Stimulated activated CD4-positive, alpha-beta T cell treated with anti-CD3 and anti-CD28 coated beads, Interleukin-1b, Interleukin-23, amount 100 ng/mL, for 1 hour (primary cell): ENCODE measurements around the gene U2AF1L4.

Experiments
- DNase-seq, 2 donors: peaks; one replicate each; pipeline ENCODE4 v3.0.0-alpha.2; 2020; ENCODE audit warnings: low read depth in 2 of 2

U2AF1L4 gene

DNA sequence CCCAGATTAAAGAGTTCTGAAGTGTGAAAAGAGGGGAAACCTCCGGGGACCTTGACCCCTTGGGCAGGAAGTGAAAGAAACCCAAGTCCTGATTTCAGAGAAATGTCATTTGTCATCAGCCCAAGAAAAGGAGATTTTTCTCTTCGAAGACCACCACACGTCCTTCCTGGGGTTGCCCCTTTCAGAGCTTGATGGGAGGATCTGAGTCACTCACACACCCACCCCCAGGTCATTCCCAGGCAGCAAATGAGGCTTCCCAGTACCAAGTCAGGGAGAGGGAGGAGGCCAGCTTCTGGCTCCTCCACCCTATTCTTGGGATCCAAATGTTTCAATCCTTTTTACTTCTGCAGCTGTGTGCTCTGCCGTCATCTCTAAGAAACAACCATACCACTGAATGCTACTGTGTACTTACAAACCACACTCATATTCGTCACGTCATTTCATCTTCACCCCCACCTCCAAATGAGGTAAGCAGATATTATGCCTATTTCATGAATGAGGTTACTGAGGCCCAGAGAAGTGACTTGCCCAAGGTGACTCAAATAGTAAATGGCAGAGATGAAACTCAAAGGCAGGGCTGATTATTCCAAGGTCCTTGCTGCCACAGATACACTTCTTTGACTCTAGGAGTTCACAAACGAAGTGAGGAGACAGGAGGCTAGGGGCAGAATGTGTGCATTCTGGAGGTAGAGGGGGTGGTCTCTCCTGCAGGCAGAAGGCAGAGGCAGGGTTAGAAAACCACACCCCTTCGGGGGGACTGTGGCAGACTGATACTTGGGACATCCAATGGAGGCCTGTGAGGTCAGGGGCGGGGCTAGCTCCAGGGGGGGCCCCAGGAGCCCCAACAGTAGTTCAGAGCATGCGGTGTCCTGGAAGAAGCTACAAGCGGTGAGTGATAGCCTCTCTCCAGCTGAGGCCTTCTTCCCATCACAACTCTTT lies 32.4 kb downstream of the U2AF1L4 start:
- no peak for DNase-seq

DNA sequence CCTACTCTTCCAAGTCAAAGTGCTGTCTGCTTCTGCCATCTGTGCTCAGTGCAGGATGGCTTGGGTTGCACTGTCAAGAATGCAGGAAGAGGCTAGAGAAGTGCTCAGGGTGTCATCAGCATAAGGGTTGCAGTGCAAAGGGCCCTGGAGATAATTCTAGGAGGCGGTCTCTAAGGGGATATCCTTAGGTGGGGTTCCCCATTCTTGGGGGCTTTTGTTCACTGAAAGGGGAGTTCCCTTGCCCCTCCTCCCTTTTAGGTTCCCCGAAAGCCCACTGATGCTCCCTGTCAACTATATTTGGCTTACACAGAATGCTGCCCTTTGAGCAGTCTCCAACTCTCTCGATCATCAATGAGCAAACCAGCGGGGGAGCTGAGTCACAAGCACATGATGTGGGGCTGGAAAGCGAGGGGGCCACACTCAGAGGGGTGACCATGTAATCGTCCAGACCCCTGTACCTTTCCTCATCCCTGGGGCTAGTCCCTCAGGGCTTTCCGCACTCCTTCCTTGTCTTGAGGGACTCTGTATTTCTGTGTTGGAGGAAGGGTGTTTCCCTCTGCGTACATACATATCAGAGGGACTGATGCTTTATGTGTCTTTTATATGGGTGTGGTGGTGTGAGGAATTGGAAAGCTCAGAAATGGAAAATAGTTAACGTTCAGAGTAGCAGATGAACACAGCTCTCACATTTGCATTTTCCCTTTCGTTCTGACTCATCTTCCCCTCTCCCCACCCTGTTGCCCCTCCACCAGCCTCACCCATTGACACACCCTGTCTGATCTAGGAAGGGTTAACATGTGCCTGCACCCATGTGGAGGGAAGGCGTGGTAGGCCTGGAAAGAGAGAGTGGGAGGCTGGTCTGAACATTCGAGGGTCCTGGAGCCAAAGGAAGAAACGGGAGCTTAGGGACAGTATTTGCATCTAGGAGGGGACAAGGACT lies 34.2 kb downstream of the U2AF1L4 start:
- DNase-seq, result no peak

DNA sequence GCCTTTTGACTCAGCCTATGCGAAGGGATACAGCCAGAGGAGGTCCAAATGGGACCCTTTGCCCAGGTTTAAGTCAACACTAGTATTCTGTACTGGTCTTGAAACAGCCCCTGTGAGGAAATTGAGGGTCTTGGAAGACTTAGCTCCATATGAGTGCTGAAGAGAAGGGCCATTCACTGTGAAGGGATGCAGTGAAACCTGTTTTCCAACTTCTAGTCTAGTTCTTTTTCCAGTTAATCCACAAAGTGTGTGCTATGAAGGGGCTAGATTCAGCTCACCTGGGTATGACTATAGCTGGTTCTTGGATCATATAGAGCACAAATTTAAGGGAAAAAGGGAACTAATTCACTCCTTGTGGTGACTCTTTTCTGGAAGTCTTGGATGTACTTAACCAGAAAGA lies 36.8 kb downstream of the U2AF1L4 start:
- no peak for DNase-seq

DNA sequence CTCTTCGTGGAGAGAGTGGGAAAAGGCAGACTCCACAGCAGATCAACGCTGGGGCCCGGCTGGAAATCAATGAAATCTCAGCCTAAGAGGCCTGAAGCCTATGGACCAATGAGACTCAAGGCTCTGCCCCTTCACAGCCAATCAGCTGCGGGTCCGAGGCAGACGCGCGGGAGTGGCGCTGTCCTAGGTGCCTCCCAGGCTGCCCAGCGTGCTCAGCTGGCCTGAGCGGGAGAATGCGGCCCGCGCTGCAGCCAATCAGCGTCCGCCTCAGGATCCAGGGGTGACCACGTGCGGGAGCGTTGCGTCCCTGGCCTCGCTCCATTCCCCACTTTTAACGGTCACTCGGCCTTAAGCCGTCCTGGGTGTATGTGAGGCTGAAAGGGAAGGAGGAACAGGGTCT lies 41.0 kb downstream of the U2AF1L4 start, which contains the start of gene ZBTB32:
Gene ZBTB32, plus strand, starts transcription at position 341 of the 400 bp plus-strand sequence. CDS start 10,069 bp downstream, outside the sequence.
- DNase-seq, result no peak

DNA sequence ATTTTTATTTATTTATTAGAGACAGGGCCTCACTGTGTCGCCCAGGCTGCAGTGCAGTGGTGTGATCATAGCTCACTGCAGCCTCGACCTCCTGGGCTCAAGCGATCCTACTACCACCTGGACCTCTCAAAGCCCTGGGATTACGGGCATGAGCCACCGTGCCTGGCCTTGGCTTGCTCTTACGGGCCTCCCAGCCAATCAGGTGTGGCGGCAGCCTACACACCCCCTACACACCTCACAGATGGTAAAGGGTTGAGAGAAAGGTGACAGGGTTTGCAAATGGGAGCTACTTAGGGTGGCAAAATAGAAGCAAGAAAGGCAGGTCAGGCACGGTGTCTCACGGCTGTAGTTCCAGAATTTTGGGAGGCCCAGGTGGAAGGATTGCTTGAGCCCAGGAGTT lies 41.9 kb downstream of the U2AF1L4 start:
- DNase-seq, result no peak

DNA sequence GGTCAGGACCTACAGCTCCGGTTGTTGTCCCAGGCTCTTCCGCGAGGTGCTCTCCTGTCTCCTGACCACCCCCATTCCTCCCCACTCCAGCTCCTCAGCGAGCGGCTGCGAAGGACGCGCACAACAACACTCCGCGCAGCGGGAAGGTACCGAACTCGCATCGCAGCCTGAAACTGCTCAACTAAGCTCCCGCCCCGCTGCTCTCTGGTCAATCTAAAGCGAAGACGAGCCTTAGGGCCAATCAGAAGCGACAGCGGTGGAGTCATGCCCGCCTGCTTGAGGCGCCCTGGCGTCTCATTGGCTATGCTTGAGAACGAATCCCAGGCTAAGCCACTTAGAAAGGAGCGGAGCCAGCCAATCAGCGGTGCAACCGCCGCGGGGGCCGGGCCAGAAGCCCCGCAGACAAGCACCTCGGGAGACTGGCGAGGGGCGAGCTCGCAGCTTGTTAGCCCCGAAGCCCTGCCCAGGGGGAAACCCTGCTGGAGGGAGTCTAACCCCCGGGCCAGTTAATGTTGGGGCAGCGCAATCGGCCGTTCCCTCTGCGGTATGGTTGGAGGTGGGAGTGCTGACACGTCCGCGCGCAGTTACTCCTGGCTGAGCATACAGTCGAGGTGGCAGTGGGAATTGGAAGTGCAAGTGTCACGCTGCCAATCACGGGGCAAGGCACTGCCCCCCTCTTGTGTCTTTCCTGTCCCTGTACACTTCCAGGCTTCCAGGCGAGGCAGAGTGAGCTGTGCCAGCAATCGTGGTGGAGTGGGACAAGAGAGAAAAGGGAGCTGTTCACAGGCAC lies 42.8 kb downstream of the U2AF1L4 start:
- peak; percentile 74 to 81 for DNase-seq

DNA sequence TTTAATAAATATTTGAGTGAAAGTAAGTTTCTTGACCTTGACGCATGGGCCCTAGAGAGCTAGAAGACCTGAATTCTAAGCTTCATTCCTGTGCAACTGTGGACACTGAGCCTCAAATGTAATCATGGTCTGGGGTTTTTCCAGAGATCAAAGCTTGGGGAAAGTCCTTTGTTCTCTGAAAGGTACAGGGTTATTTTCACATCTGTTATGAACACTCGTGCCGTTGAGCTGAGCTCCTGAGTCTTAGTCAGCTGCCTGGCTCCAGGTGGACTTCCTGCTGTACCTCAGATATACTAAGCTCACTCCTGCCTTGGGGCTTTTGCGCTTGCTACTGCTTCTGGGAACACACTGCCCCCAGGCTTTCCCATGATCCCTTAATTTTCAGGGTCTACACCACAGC lies 48.4 kb downstream of the U2AF1L4 start:
- no peak for DNase-seq

DNA sequence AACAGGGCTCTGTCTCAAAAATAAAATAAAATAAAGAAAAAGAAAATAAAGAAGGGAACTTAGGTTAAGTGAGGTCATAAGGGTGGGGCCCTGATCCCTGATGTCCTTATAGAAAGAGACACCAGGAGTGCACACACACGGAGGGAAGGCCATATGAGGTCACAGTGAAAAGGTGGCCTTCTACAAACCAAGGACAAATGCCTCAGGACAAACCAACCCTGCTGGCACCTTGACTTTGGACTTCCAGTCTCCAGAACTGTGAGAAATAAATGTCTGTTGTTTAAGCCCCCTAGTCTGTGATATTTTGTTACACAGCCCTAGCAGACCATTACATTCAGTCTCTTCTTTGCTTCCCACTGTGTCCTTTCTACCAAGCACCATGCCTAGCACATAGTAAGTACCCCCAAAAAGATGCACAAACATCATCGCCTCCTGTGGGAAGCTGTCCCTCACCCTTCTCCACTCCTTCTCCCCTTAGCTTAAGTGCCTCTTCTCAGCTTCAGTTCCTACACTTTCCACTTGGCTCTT lies 49.3 kb downstream of the U2AF1L4 start:
- no peak for DNase-seq

DNA sequence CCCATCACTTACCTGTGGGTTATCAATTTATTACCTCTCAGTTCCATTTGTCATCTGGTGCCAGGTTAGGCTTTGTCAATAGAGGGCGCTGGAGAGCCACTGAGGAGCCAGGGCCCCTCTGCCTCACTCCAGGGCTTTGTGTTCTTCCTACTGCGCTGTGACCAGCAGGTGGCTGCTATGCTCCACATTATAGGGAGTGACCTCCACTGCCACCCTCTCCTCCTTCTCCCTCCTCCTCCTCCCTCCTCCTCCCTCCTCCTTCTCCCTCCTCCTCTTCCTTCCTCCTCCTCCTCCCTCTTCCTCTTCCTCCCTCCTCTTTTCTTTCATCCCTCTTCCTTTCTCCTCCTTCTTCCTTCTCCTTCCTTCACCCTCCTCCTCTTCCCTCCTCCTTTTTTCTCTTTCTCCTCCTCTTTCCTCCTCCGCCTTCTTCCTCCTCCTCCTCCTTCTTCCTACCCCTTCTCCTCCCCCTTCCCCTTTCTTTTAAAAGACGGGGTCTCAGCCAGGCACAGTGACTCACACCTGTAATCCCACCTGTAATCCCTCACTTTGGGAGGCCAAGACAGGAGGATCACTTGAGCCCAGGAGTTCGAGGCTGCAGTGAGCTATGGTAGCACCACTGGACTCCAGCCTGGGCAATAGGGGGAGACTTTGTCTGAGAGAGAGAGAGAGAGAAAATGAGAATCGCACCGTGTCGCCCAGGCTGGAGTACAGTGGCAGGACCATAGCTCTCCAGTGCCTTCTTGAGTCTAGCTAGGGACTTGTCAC lies 51.2 kb downstream of the U2AF1L4 start:
- peak; percentile 82 to 89 for DNase-seq

DNA sequence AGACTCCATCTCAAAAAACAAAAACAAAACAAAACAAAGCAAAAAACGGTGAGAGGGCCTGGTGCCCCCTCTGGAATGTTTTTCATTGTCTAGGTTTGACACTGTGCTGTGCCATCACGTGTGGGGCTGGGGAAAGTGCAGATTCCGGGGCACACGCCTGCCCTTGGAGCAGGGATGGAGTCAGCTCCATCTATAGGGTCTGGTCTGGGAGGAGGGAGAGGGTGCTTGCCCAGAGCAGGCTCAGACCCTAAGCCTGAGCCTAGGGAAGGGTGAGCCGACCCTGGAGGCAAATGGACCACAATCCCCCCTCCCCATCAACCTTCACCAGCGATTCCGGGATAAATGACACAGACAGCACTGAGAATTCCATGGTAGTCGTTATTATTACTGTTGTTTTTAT lies 51.8 kb downstream of the U2AF1L4 start:
- no peak for DNase-seq
